GM12878 (cell line): ENCODE results near the gene NAXE. TPM values are rescaled to one million over a fixed set of nuclear protein-coding genes. Genes with fewer than 3 reads are reported as not detected.

Source experiments
- ATAC-seq: fragments of 200-7000 bp; cut with Tn5 transposase; 3 replicates; pipeline ENCODE4 v1.9.1; 2020; ENCODE audit warnings: mild to moderate bottlenecking, moderate library complexity
- BruUV-seq: library from RNA; stranded (reverse); fragments of 400-500 nt; replicated peaks from 2 replicates; lab custom pipeline; 2021; lab: Mats Ljungman, UMichigan
- CTCF ChIA-PET: fragments of 300-600 bp; sonication (Branson Sonifier 250); formaldehyde crosslinking; extraction: SDS; loops from one replicate; lab custom pipeline; 2021; ENCODE audit warnings: inconsistent platforms; lab: Yijun Ruan, JAX
- POLR2A ChIA-PET: fragments of 350-600 bp; formaldehyde crosslinking; extraction: SDS; loops from one replicate; lab custom pipeline; 2021; ENCODE audit warnings: inconsistent platforms; lab: Charles Lee
- RAD21 ChIA-PET: fragments of 300-600 bp; sonication (Branson Sonifier 250); formaldehyde crosslinking; loops from one replicate; lab custom pipeline; 2023; ENCODE audit warnings: antibody characterized with exemption; ENCODE audit not compliant: unreplicated experiment; lab: Charles Lee
- SMC1A ChIA-PET: fragments of 300-600 bp; sonication (Branson Sonifier 250); formaldehyde crosslinking; loops from one replicate; lab custom pipeline; 2023; ENCODE audit not compliant: unreplicated experiment, uncharacterized antibody; lab: Charles Lee
- DNase-seq: peaks from one replicate; pipeline ENCODE4 v3.0.0-alpha.2; 2011; ENCODE audit warnings: low read depth, low spot score
- FAIRE-seq: peaks from 3 replicates; lab custom pipeline; 2011; peaks lifted over from hg19 to GRCh38; lab: Jason Lieb, UNC
- H2AFZ ChIP-seq: 2 replicates; pipeline ENCODE4 v1.6.0; 2011; ENCODE audit warnings: low read depth, low read length, control low read depth; ENCODE audit not compliant: control insufficient read depth
- H3K27ac ChIP-seq: 2 replicates; pipeline ENCODE4 v1.5.1; 2011; ENCODE audit warnings: control low read depth; ENCODE audit not compliant: control insufficient read depth, insufficient read depth
- H3K27me3 ChIP-seq, 2 experiments: replicated peaks in 1 of 2; 2 replicates each; pipeline versions ENCODE4 v1.6.0 to v1.6.1; 2011; ENCODE audit warnings: low read length in 1 of 2; ENCODE audit not compliant: control insufficient read depth in 2 of 2, insufficient read depth in 2 of 2
- H3K36me3 ChIP-seq, 2 experiments: 2 replicates each; pipeline ENCODE4 v1.5.1; 2011; ENCODE audit warnings: low read length in 1 of 2; ENCODE audit not compliant: control insufficient read depth in 2 of 2, insufficient read depth in 2 of 2
- H3K4me1 ChIP-seq: 2 replicates; pipeline ENCODE4 v1.6.1; 2011; ENCODE audit warnings: mild to moderate bottlenecking, low read length, moderate library complexity, mixed read lengths; ENCODE audit not compliant: control insufficient read depth, insufficient read depth
- H3K4me2 ChIP-seq: 2 replicates; pipeline ENCODE4 v1.6.0; 2011; ENCODE audit warnings: control low read depth; ENCODE audit not compliant: control insufficient read depth, insufficient read depth
- H3K4me3 ChIP-seq: fragments of 200-600 bp; sonication (generic); 2 replicates; pipeline ENCODE4 v1.5.1; 2016
- H3K79me2 ChIP-seq: 2 replicates; pipeline ENCODE4 v1.6.0; 2011; ENCODE audit warnings: low read length; ENCODE audit not compliant: control insufficient read depth, insufficient read depth
- H3K9ac ChIP-seq: 2 replicates; pipeline ENCODE4 v1.8.0; 2011; ENCODE audit warnings: low read length, control low read depth, mixed read lengths; ENCODE audit not compliant: control insufficient read depth, insufficient read depth
- H3K9me3 ChIP-seq: replicated peaks from 3 replicates; pipeline ENCODE4 v1.5.1; 2011; ENCODE audit warnings: mild to moderate bottlenecking, low read length; ENCODE audit not compliant: control insufficient read depth, insufficient read depth
- H4K20me1 ChIP-seq: 2 replicates; pipeline ENCODE4 v1.6.0; 2011; ENCODE audit not compliant: control insufficient read depth, insufficient read depth
- EED ChIP-seq: sonication (generic); IDR thresholded peaks from 2 replicates; pipeline ENCODE4 v1.6.1; 2016; ENCODE audit warnings: antibody characterized with exemption, low read depth
- EZH2 ChIP-seq: IDR thresholded peaks from 2 replicates; pipeline ENCODE4 v1.6.1; 2012; ENCODE audit warnings: low read depth, mild to moderate bottlenecking, control low read depth, inconsistent platforms, low read length, borderline replicate concordance; ENCODE audit not compliant: control insufficient read depth
- HDAC2 ChIP-seq: fragments of 200-600 bp; sonication (generic); IDR thresholded peaks from 2 replicates; pipeline ENCODE4 v1.6.1; 2017
- JUNB ChIP-seq: IDR thresholded peaks from 2 replicates; pipeline ENCODE4 v1.6.1; 2016; ENCODE audit warnings: antibody characterized with exemption, mild to moderate bottlenecking
- KAT2A ChIP-seq: conservative IDR thresholded peaks from 2 replicates; pipeline ENCODE4 v1.6.1; 2011; ENCODE audit warnings: low read depth, low read length; ENCODE audit not compliant: control insufficient read depth
- MTA3 ChIP-seq: IDR thresholded peaks from 2 replicates; pipeline ENCODE4 v1.6.1; 2012; ENCODE audit warnings: low read length, inconsistent platforms, borderline replicate concordance
- NBN ChIP-seq: fragments of 450-650 bp; IDR thresholded peaks from 2 replicates; pipeline ENCODE4 v1.6.1; 2016
- NKRF ChIP-seq: fragments of 450-650 bp; conservative IDR thresholded peaks from 2 replicates; pipeline ENCODE4 v1.6.1; 2017; ENCODE audit warnings: mild to moderate bottlenecking, moderate library complexity
- NR2F1 ChIP-seq: fragments of 450-650 bp; conservative IDR thresholded peaks from 2 replicates; pipeline ENCODE4 v1.6.1; 2017; ENCODE audit warnings: mild to moderate bottlenecking
- POLR2A ChIP-seq: IDR thresholded peaks from 2 replicates; pipeline ENCODE4 v1.6.1; 2011; ENCODE audit warnings: low read depth, mild to moderate bottlenecking, low read length
- RCOR1 ChIP-seq: conservative IDR thresholded peaks from 2 replicates; pipeline ENCODE4 v1.6.1; 2012; ENCODE audit warnings: low read depth, low read length, improper control_type of control experiment
- ZBED1 ChIP-seq: IDR thresholded peaks from 2 replicates; pipeline ENCODE4 v1.6.1; 2016; ENCODE audit warnings: borderline replicate concordance
- ZBTB11 ChIP-seq: fragments of 450-650 bp; formaldehyde crosslinking; IDR thresholded peaks from 2 replicates; pipeline ENCODE4 v1.5.0; 2022; ENCODE audit warnings: mild to moderate bottlenecking, missing genetic modification characterization
- WGBS: methylation state at CpG from one replicate; pipeline ENCODE4 v1.1.6; 2016; ENCODE audit warnings: low lambda C conversion rate; ENCODE audit not compliant: insufficient replicate concordance, insufficient coverage; ENCODE audit errors: missing lambda C conversion rate; 5-methylcytosine and 5-hydroxymethylcytosine counted together
- in situ Hi-C: fragments of 300-500 bp; cut with MboI; formaldehyde crosslinking; loops from 9 replicates; pipeline ENCODE4 v1.14.3; 2018; ENCODE audit warnings: mixed read lengths
- intact Hi-C: fragments of 100-400 bp; cut with micrococcal nuclease; formaldehyde crosslinking; loops from one replicate; pipeline ENCODE4 v1.14.2; 2022; ENCODE audit not compliant: unreplicated experiment
- polyA plus RNA-seq, 11 experiments: library from polyadenylated mRNA; depleted of rRNA in 4 of 11; unstranded in 6 of 11; stranded (reverse) in 5 of 11; fragments of >200 nt; fragmentation: Nextera tagmentation in 4 of 11; fragmentation: Illumina TruSeq in 1 of 11; extraction: Ambion mirVana in 4 of 11; extraction: Trizol in 1 of 11; gene quantifications; 1 replicate in 1 of 11; 2 replicates in 10 of 11; pipeline versions ENCODE4 v1.2.1 to v1.2.3, GENCODE V29; 2011 to 2016; ENCODE audit warnings: inconsistent platforms in 2 of 11, missing spikeins in 2 of 11, low read depth in 1 of 11
- total RNA-seq, 4 experiments: library from RNA; depleted of rRNA in 3 of 4; stranded (reverse); fragments of >200 nt in 3 of 4; fragmentation: Illumina TruSeq in 1 of 4; extraction: Trizol in 1 of 4; gene quantifications; 2 replicates each; pipeline versions ENCODE4 v1.2.1 to v1.2.3, GENCODE V29; 2013 to 2021

The NAXE gene
- total and polyA plus RNA-seq, 10 of the 15 experiments (the other 5 are each of a cell fraction or from before 2014, with no cell fraction given): 17.8 to 93.3 (median 68.8) TPM

GRCh38 chr1:156601122-156601830 is 9.7 kb downstream of the NAXE start, which contains the start of gene GPATCH4:
TSS of gene GPATCH4 (minus strand) at chr1:156601479.
- Histone ChIP-seq H3K9ac (peak within 1 kb of the TSS; percentile 97), H3K9me3 (no peaks in the 10 kb centered on the region), H3K27ac (peak within 1 kb of the TSS; percentile 93), H3K27me3 (no peaks in the 10 kb centered on the region), H3K4me3 (peak within 1 kb of the TSS; percentile 82), H3K36me3 (peaks cover 13 to 14% of the 10 kb centered on the region in 2 experiments; a peak in 3 of 4 replicates), H2AFZ (peak within 1 kb of the TSS; percentile 100), H4K20me1 (no peaks in the 10 kb centered on the region), H3K4me2 (peak within 1 kb of the TSS; percentile 97), H3K79me2 (peaks cover 32% of the 10 kb centered on the region), H3K4me1 (peaks cover 9% of the 10 kb centered on the region)
- under 1% methylated on average over 35 of the region's 35 CpGs for WGBS
- ATAC-seq (peak; percentile 80), FAIRE-seq (peak; percentile 81), DNase-seq (no peak)
- ChIA-PET RAD21 (interaction anchor here (0.8 to 3.2 kb wide), 6 partner anchors 10 to 144 kb away, joined by 3 to 18 read pairs (median 4); partner anchors contain the start of gene NAXE), CTCF (interaction anchor here (0.6 to 5.0 kb wide), 15 partner anchors 7 to 215 kb away, joined by 3 to 49 read pairs (median 4); partner anchors contain the start of genes IQGAP3 and NAXE), SMC1A (interaction anchor here (0.6 to 7.7 kb wide), 11 partner anchors 9 to 156 kb away, joined by 3 to 47 read pairs (median 3); partner anchors contain the start of gene NAXE), POLR2A (interaction anchor here (0.9 to 4.3 kb wide), 4 partner anchors 9 to 144 kb away, joined by 3 to 39 read pairs (median 8); partner anchors contain the start of gene NAXE)
- no TSS peak for BruUV-seq
- intact Hi-C loops (loop anchor here (5.0 to 10.0 kb wide), 2 partner anchors 94 to 116 kb away; no protein-coding TSS in a partner anchor), in situ Hi-C loops (loop anchor here (10.0 kb wide), 1 partner anchor 146 kb away; no protein-coding TSS in a partner anchor)
- TF ChIP-seq EED: peak; percentile 38; the same call in 1 of the 2 replicates
- peak; percentile 53; the same call in 1 of the 2 replicates for TF ChIP-seq NBN
- TF ChIP-seq NKRF: peak; percentile 99
- no peak for TF ChIP-seq JUNB
- no peak for TF ChIP-seq KAT2A
- no peak for TF ChIP-seq ZBED1
- TF ChIP-seq EZH2: no peak
- peak; percentile 92 for TF ChIP-seq POLR2A
- TF ChIP-seq MTA3: no peak
- TF ChIP-seq ZBTB11: no peak
- no peak for TF ChIP-seq NR2F1
- no peak for TF ChIP-seq HDAC2
- TF ChIP-seq RCOR1: no peak
